D721Med (cell line): ENCODE results near the gene CHCHD10.
A peak's percentile ranks its signal among the peaks of the same experiment; 100 is the strongest.

ENCODE experiments used
- DNase-seq: peaks from one replicate; pipeline ENCODE4 v3.0.0; 2011; ENCODE audit warnings: low spot score; ENCODE audit not compliant: insufficient read length
- FAIRE-seq: peaks from 2 replicates; lab custom pipeline; 2011; peaks lifted over from hg19 to GRCh38; lab: Jason Lieb, UNC
- CTCF ChIP-seq: IDR thresholded peaks from 2 replicates; pipeline ENCODE4 v1.5.1; 2012; ENCODE audit warnings: mild to moderate bottlenecking, control low read depth; ENCODE audit not compliant: insufficient read depth; ENCODE audit errors: missing control alignments

Gene CHCHD10

GRCh38 chr22:23754220-23754919 is 13.4 kb downstream of the CHCHD10 start, which contains the start of gene VPREB3:
Gene VPREB3, minus strand, starts transcription at chr22:23754425. Its CDS starts 62 bp downstream, at chr22:23754363.
- no peak for TF ChIP-seq CTCF
- no peak for DNase-seq
- no peak for FAIRE-seq

GRCh38 chr22:23753385-23753784 is 14.4 kb downstream of the CHCHD10 start:
- FAIRE-seq, result no peak
- DNase-seq, result no peak
- TF ChIP-seq CTCF, result no peak

GRCh38 chr22:23752750-23753149 is 15.0 kb downstream of the CHCHD10 start:
- no peak for TF ChIP-seq CTCF
- FAIRE-seq, result no peak
- no peak for DNase-seq

- no peak for TF ChIP-seq CTCF
- DNase-seq (no peak), FAIRE-seq (no peak)
Measured at GRCh38 chr22:23752090-23752691, 15.6 kb downstream of the CHCHD10 start.

- no peak for TF ChIP-seq CTCF
- no peak for FAIRE-seq
- DNase-seq, result no peak
Measured at GRCh38 chr22:23751441-23751996, 16.3 kb downstream of the CHCHD10 start.

- peak; percentile 89 for DNase-seq
- no peak for FAIRE-seq
- TF ChIP-seq CTCF, result peak; percentile 12
Measured at GRCh38 chr22:23750714-23751440, 16.9 kb downstream of the CHCHD10 start, which contains the start of gene ZNF70. Gene ZNF70, minus strand, starts transcription at chr22:23751112. Its CDS starts 5,972 bp downstream, at chr22:23745140.

- no peak for DNase-seq
- FAIRE-seq, result no peak
- no peak for TF ChIP-seq CTCF
Measured at GRCh38 chr22:23750367-23750713, 17.4 kb downstream of the CHCHD10 start.
